PC-9 (cell line): Measurements from ENCODE around the gene KRTAP10-3.

Source experiments
- EZH2 ChIP-seq: fragments of 200-600 bp; sonication (generic); IDR thresholded peaks from 2 replicates; pipeline ENCODE4 v1.8.0; 2017; ENCODE audit warnings: antibody characterized with exemption, low read depth
- TF ChIP-seq, protein P1 (sequence below): fragments of 200-600 bp; sonication (generic); conservative IDR thresholded peaks from 2 replicates; pipeline ENCODE4 v1.6.1; 2017; ENCODE audit warnings: mixed run types, antibody characterized with exemption, mild to moderate bottlenecking, moderate library complexity

DNA sequence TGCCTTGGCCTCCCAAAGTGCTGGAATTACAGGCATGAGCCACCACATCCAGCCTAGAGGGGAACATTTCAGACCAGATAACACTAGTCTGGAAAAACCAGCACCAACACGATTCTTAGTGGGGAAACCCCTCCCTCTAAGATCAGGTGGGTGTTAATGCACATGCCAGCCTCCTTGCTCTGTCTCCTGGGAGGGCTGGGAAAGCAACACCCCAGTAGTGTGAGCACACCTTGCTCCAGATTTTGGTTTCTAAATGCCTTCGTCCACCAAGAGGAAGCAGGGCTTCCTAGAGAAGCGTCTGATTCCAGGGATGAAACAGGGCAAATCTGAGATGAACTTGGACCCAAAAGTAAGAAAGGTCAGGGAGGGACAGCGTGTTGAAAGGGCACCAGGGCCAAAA lies 12.7 kb upstream of the KRTAP10-3 start:
- TF ChIP-seq, protein P1, sequence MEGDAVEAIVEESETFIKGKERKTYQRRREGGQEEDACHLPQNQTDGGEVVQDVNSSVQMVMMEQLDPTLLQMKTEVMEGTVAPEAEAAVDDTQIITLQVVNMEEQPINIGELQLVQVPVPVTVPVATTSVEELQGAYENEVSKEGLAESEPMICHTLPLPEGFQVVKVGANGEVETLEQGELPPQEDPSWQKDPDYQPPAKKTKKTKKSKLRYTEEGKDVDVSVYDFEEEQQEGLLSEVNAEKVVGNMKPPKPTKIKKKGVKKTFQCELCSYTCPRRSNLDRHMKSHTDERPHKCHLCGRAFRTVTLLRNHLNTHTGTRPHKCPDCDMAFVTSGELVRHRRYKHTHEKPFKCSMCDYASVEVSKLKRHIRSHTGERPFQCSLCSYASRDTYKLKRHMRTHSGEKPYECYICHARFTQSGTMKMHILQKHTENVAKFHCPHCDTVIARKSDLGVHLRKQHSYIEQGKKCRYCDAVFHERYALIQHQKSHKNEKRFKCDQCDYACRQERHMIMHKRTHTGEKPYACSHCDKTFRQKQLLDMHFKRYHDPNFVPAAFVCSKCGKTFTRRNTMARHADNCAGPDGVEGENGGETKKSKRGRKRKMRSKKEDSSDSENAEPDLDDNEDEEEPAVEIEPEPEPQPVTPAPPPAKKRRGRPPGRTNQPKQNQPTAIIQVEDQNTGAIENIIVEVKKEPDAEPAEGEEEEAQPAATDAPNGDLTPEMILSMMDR = no peak
- TF ChIP-seq EZH2 = no peak
